Measurements from ENCODE around the gene USP2. TPM values are rescaled to one million over a fixed set of nuclear protein-coding genes. Genes with fewer than 3 reads are reported as not detected.

USP2 gene
- total and polyA plus RNA-seq, 7 experiments from 2014 or later, result 0.07 to 1.1 (median 0.43) TPM

GRCh38 chr11:119419246-119419645 lies 37.8 kb upstream of the USP2 start:
- no peak overlapping the region for H3K4me3 ChIP-seq (ENCODE audit: low read length)
- H3K9me3 Mint-ChIP-seq, result peaks cover 0 to 5% (median 0%) of the 10 kb centered on the region in 11 donors
- peaks cover 0 to 3% (median 0%) of the 10 kb centered on the region in 5 donors for H3K36me3 Mint-ChIP-seq
- ChIA-PET CTCF (no interaction called here), POLR2A (no interaction called here)
- ATAC-seq (no peak), DNase-seq (no peak)
- no peak overlapping the region for H3K27ac Mint-ChIP-seq
- no peak overlapping the region for H3K27ac ChIP-seq (ENCODE audit: low read depth, low read length)
- H3K36me3 ChIP-seq (ENCODE audit: control insufficient read depth in 2 of 3, insufficient read depth in 3 of 3, low read length in 3 of 3), result no peaks in the 10 kb centered on the region
- H3K4me3 Mint-ChIP-seq, result no peak overlapping the region
- H3K4me1 Mint-ChIP-seq, result peaks cover 0 to 18% (median 10%) of the 10 kb centered on the region in 7 donors
- no peaks in the 10 kb centered on the region for H3K27me3 ChIP-seq (ENCODE audit: control insufficient read depth in 2 of 2, insufficient read depth in 2 of 2, low read length in 2 of 2)
- H3K4me1 ChIP-seq (ENCODE audit: control insufficient read depth in 2 of 2, insufficient read depth in 2 of 2, low read length in 2 of 2), result no peaks in the 10 kb centered on the region
- peaks cover 39 to 47% (median 41%) of the 10 kb centered on the region in 5 donors for H3K27me3 Mint-ChIP-seq
- intact Hi-C loops (cut with micrococcal nuclease), result no loop called here
- H3K9me3 ChIP-seq (ENCODE audit: control insufficient read depth in 2 of 3, low read length in 3 of 3), result no peaks in the 10 kb centered on the region

GRCh38 chr11:119418759-119419158 lies 37.3 kb upstream of the USP2 start:
- Mint-ChIP-seq H3K4me3 (no peak overlapping the region), H3K36me3 (peaks cover 0 to 1% (median 0%) of the 10 kb centered on the region in 5 donors), H3K9me3 (peaks cover 0 to 5% (median under 1%) of the 10 kb centered on the region in 11 donors), H3K27me3 (peaks cover 35 to 46% (median 36%) of the 10 kb centered on the region in 5 donors), H3K4me1 (peaks cover 0 to 17% (median 10%) of the 10 kb centered on the region in 7 donors), H3K27ac (no peak overlapping the region)
- ChIA-PET CTCF (no interaction called here), POLR2A (no interaction called here)
- no peaks in the 10 kb centered on the region for H3K9me3 ChIP-seq (ENCODE audit: control insufficient read depth in 2 of 3, low read length in 3 of 3)
- H3K4me3 ChIP-seq (ENCODE audit: low read length), result no peak overlapping the region
- H3K27me3 ChIP-seq (ENCODE audit: control insufficient read depth in 2 of 2, insufficient read depth in 2 of 2, low read length in 2 of 2), result no peaks in the 10 kb centered on the region
- H3K36me3 ChIP-seq (ENCODE audit: control insufficient read depth in 2 of 3, insufficient read depth in 3 of 3, low read length in 3 of 3), result no peaks in the 10 kb centered on the region
- H3K4me1 ChIP-seq (ENCODE audit: control insufficient read depth in 2 of 2, insufficient read depth in 2 of 2, low read length in 2 of 2), result no peaks in the 10 kb centered on the region
- no peak overlapping the region for H3K27ac ChIP-seq (ENCODE audit: low read depth, low read length)
- intact Hi-C loops (cut with micrococcal nuclease), result no loop called here
- ATAC-seq (no peak), DNase-seq (no peak)

GRCh38 chr11:119417726-119418540 lies 36.4 kb upstream of the USP2 start:
- intact Hi-C loops (cut with micrococcal nuclease), result no loop called here
- ATAC-seq, result no peak
- no peaks in the 10 kb centered on the region for H3K36me3 Mint-ChIP-seq
- H3K27ac Mint-ChIP-seq, result no peak overlapping the region
- no peak overlapping the region for H3K4me3 Mint-ChIP-seq
- POLR2A ChIA-PET, result no interaction called here
- peaks cover 0 to 5% (median 2%) of the 10 kb centered on the region in 11 donors for H3K9me3 Mint-ChIP-seq
- no peak for DNase-seq
- CTCF ChIA-PET, result no interaction called here
- no peaks in the 10 kb centered on the region for H3K36me3 ChIP-seq (ENCODE audit: control insufficient read depth in 2 of 3, insufficient read depth in 3 of 3, low read length in 3 of 3)
- H3K4me3 ChIP-seq (ENCODE audit: low read length), result no peak overlapping the region
- H3K27me3 Mint-ChIP-seq, result peaks cover 28 to 42% (median 30%) of the 10 kb centered on the region in 5 donors
- no peaks in the 10 kb centered on the region for H3K9me3 ChIP-seq (ENCODE audit: control insufficient read depth in 2 of 3, low read length in 3 of 3)
- H3K27me3 ChIP-seq (ENCODE audit: control insufficient read depth in 2 of 2, insufficient read depth in 2 of 2, low read length in 2 of 2), result no peaks in the 10 kb centered on the region
- no peak overlapping the region for H3K27ac ChIP-seq (ENCODE audit: low read depth, low read length)
- no peaks in the 10 kb centered on the region for H3K4me1 ChIP-seq (ENCODE audit: control insufficient read depth in 2 of 2, insufficient read depth in 2 of 2, low read length in 2 of 2)
- H3K4me1 Mint-ChIP-seq, result peaks cover 0 to 14% (median 10%) of the 10 kb centered on the region in 7 donors

GRCh38 chr11:119416606-119417580 lies 35.4 kb upstream of the USP2 start:
- peaks cover 0 to 6% (median 2%) of the 10 kb centered on the region in 7 donors for H3K4me1 Mint-ChIP-seq
- Histone ChIP-seq H3K4me3 (ENCODE audit: low read length) (no peak overlapping the region), H3K9me3 (ENCODE audit: control insufficient read depth in 2 of 3, low read length in 3 of 3) (no peaks in the 10 kb centered on the region), H3K27me3 (ENCODE audit: control insufficient read depth in 2 of 2, insufficient read depth in 2 of 2, low read length in 2 of 2) (no peaks in the 10 kb centered on the region), H3K4me1 (ENCODE audit: control insufficient read depth in 2 of 2, insufficient read depth in 2 of 2, low read length in 2 of 2) (no peaks in the 10 kb centered on the region), H3K36me3 (ENCODE audit: control insufficient read depth in 2 of 3, insufficient read depth in 3 of 3, low read length in 3 of 3) (no peaks in the 10 kb centered on the region), H3K27ac (ENCODE audit: low read depth, low read length) (no peak overlapping the region)
- POLR2A ChIA-PET, result no interaction called here
- H3K36me3 Mint-ChIP-seq, result peaks cover 0 to 7% (median 0%) of the 10 kb centered on the region in 5 donors
- H3K27me3 Mint-ChIP-seq, result peaks cover 19 to 34% (median 22%) of the 10 kb centered on the region in 5 donors
- no peak for DNase-seq
- H3K9me3 Mint-ChIP-seq, result peaks cover 0 to 13% (median 6%) of the 10 kb centered on the region in 11 donors
- intact Hi-C loops (cut with micrococcal nuclease), result no loop called here
- ATAC-seq, result no peak
- no peak overlapping the region for H3K4me3 Mint-ChIP-seq
- H3K27ac Mint-ChIP-seq, result no peak overlapping the region
- CTCF ChIA-PET, result no interaction called here

GRCh38 chr11:119415966-119416365 lies 34.5 kb upstream of the USP2 start:
- DNase-seq, result no peak

GRCh38 chr11:119415517-119415916 lies 34.0 kb upstream of the USP2 start:
- Histone ChIP-seq H3K27me3 (ENCODE audit: control insufficient read depth in 2 of 2, insufficient read depth in 2 of 2, low read length in 2 of 2) (no peaks in the 10 kb centered on the region), H3K9me3 (ENCODE audit: control insufficient read depth in 2 of 3, low read length in 3 of 3) (no peaks in the 10 kb centered on the region), H3K27ac (ENCODE audit: low read depth, low read length) (no peak overlapping the region), H3K4me1 (ENCODE audit: control insufficient read depth in 2 of 2, insufficient read depth in 2 of 2, low read length in 2 of 2) (no peaks in the 10 kb centered on the region), H3K4me3 (ENCODE audit: low read length) (no peak overlapping the region), H3K36me3 (ENCODE audit: control insufficient read depth in 2 of 3, insufficient read depth in 3 of 3, low read length in 3 of 3) (no peaks in the 10 kb centered on the region)
- Mint-ChIP-seq H3K36me3 (peaks cover 0 to 7% (median 0%) of the 10 kb centered on the region in 5 donors), H3K27ac (no peak overlapping the region), H3K9me3 (peaks cover 0 to 13% (median 6%) of the 10 kb centered on the region in 11 donors), H3K27me3 (peaks cover 11 to 26% (median 14%) of the 10 kb centered on the region in 5 donors), H3K4me1 (no peaks in the 10 kb centered on the region), H3K4me3 (no peak overlapping the region)
- intact Hi-C loops (cut with micrococcal nuclease), result no loop called here
- ChIA-PET POLR2A (no interaction called here), CTCF (no interaction called here)
- ATAC-seq (no peak), DNase-seq (no peak)

More at GRCh38 chr11:119415966-119416365, 34.5 kb upstream of the USP2 start:
- H3K9me3 ChIP-seq (ENCODE audit: control insufficient read depth in 2 of 3, low read length in 3 of 3), result no peaks in the 10 kb centered on the region
- no peaks in the 10 kb centered on the region for H3K4me1 Mint-ChIP-seq
- H3K4me3 ChIP-seq (ENCODE audit: low read length), result no peak overlapping the region
- H3K27ac Mint-ChIP-seq, result no peak overlapping the region
- H3K36me3 Mint-ChIP-seq, result peaks cover 0 to 7% (median 0%) of the 10 kb centered on the region in 5 donors
- CTCF ChIA-PET, result no interaction called here
- ATAC-seq, result no peak
- H3K27ac ChIP-seq (ENCODE audit: low read depth, low read length), result no peak overlapping the region
- intact Hi-C loops (cut with micrococcal nuclease), result no loop called here
- POLR2A ChIA-PET, result no interaction called here
- no peaks in the 10 kb centered on the region for H3K4me1 ChIP-seq (ENCODE audit: control insufficient read depth in 2 of 2, insufficient read depth in 2 of 2, low read length in 2 of 2)
- peaks cover 12 to 28% (median 17%) of the 10 kb centered on the region in 5 donors for H3K27me3 Mint-ChIP-seq
- no peaks in the 10 kb centered on the region for H3K36me3 ChIP-seq (ENCODE audit: control insufficient read depth in 2 of 3, insufficient read depth in 3 of 3, low read length in 3 of 3)
- H3K9me3 Mint-ChIP-seq, result peaks cover 0 to 13% (median 6%) of the 10 kb centered on the region in 11 donors
- no peak overlapping the region for H3K4me3 Mint-ChIP-seq
- H3K27me3 ChIP-seq (ENCODE audit: control insufficient read depth in 2 of 2, insufficient read depth in 2 of 2, low read length in 2 of 2), result no peaks in the 10 kb centered on the region
